Panc1 (cell line): Measurements from ENCODE around the gene CTNND2. TPM values are rescaled to one million over a fixed set of nuclear protein-coding genes. Genes with fewer than 3 reads are reported as not detected.

Experiments
- ATAC-seq: fragments of 200-7000 bp; cut with Tn5 transposase; 2 replicates; pipeline ENCODE4 v1.9.1; 2020; ENCODE audit warnings: mild to moderate bottlenecking, moderate library complexity
- BruUV-seq: library from RNA; stranded (reverse); fragments of 400-500 nt; replicated peaks from 2 replicates; lab custom pipeline; 2021; lab: Mats Ljungman, UMichigan
- CTCF ChIA-PET: fragments of 300-600 bp; sonication (Branson Sonifier 250); formaldehyde crosslinking; loops from one replicate; lab custom pipeline; 2022; ENCODE audit warnings: antibody characterized with exemption; lab: Charles Lee
- POLR2A ChIA-PET: fragments of 300-600 bp; sonication (Branson Sonifier 250); formaldehyde crosslinking; loops from one replicate; lab custom pipeline; 2022; ENCODE audit warnings: antibody characterized with exemption; lab: Charles Lee
- DNase-seq: peaks from one replicate; pipeline ENCODE4 v3.0.0-alpha.2; 2010; ENCODE audit warnings: low read depth, low spot score
- H3K27ac ChIP-seq: 2 replicates; pipeline ENCODE4 v1.5.1; 2011; ENCODE audit warnings: mild to moderate bottlenecking, low read length, inconsistent platforms
- H3K27me3 ChIP-seq: fragments of 200-500 bp; sonication (Bioruptor generic); 2 replicates; pipeline ENCODE4 v1.6.0; 2014; ENCODE audit warnings: low read length, inconsistent platforms; ENCODE audit not compliant: control insufficient read depth, insufficient read depth
- H3K36me3 ChIP-seq: fragments of 200-500 bp; sonication (Bioruptor generic); 2 replicates; pipeline ENCODE4 v1.5.1; 2014; ENCODE audit warnings: inconsistent platforms, mild to moderate bottlenecking, low read length, moderate library complexity; ENCODE audit not compliant: control insufficient read depth, insufficient read depth
- H3K4me1 ChIP-seq: 2 replicates; pipeline ENCODE4 v1.5.1; 2011; ENCODE audit warnings: inconsistent platforms, mild to moderate bottlenecking, low read length, moderate library complexity; ENCODE audit not compliant: control insufficient read depth, insufficient read depth
- H3K4me3 ChIP-seq, 2 experiments: 2 replicates each; pipeline ENCODE4 v1.5.1; 2011 to 2012; ENCODE audit warnings: low read depth in 2 of 2, low read length in 2 of 2, mild to moderate bottlenecking in 2 of 2, inconsistent platforms in 1 of 2, moderate library complexity in 1 of 2
- H3K9me3 ChIP-seq: fragments of 200-500 bp; sonication (Bioruptor generic); 2 replicates; pipeline ENCODE4 v1.5.1; 2014; ENCODE audit warnings: low read depth, mild to moderate bottlenecking, inconsistent platforms, low read length, moderate library complexity; ENCODE audit not compliant: control insufficient read depth, insufficient read depth
- POLR2AphosphoS5 ChIP-seq: IDR thresholded peaks from 2 replicates; pipeline ENCODE4 v1.6.1; 2012; ENCODE audit warnings: mild to moderate bottlenecking, low read depth, low read length, moderate library complexity
- SIN3A ChIP-seq: IDR thresholded peaks from 2 replicates; pipeline ENCODE4 v1.6.1; 2012; ENCODE audit warnings: low read depth, mild to moderate bottlenecking, low read length, moderate library complexity, borderline replicate concordance; ENCODE audit not compliant: insufficient read depth
- TCF7L2 ChIP-seq: IDR thresholded peaks from 2 replicates; pipeline ENCODE4 v1.6.1; 2011; ENCODE audit warnings: mild to moderate bottlenecking, low read depth, low read length, inconsistent platforms
- in situ Hi-C: cut with HindIII; loops from 2 replicates; pipeline ENCODE4 v1.10.0; 2016; ENCODE audit warnings: low sequenced_read_pairs, low pct_unique_long_range_greater_than_20kb
- intact Hi-C: fragments of 100-400 bp; cut with micrococcal nuclease; formaldehyde crosslinking; loops from one replicate; pipeline ENCODE4 v1.10.0; 2022; ENCODE audit not compliant: unreplicated experiment
- total RNA-seq: library from RNA; stranded (reverse); gene quantifications from one replicate; pipeline ENCODE4 v1.2.1, GENCODE V29; 2021; ENCODE audit not compliant: unreplicated experiment
- TF ChIP-seq, protein P1 (sequence below), 2 experiments: IDR thresholded peaks; 2 replicates each; pipeline ENCODE4 v1.6.1; 2011 to 2012; ENCODE audit warnings: low read depth in 2 of 2, control low read depth in 1 of 2, low read length in 1 of 2, mild to moderate bottlenecking in 1 of 2, moderate library complexity in 1 of 2; ENCODE audit not compliant: insufficient read depth in 1 of 2
- TF ChIP-seq, protein P2 (sequence below): fragments of 450-650 bp; IDR thresholded peaks from 2 replicates; pipeline ENCODE4 v1.5.1; 2017; ENCODE audit warnings: mild to moderate bottlenecking

Gene CTNND2
- total RNA-seq, 1 experiment from 2014 or later = 1.0 TPM

DNA sequence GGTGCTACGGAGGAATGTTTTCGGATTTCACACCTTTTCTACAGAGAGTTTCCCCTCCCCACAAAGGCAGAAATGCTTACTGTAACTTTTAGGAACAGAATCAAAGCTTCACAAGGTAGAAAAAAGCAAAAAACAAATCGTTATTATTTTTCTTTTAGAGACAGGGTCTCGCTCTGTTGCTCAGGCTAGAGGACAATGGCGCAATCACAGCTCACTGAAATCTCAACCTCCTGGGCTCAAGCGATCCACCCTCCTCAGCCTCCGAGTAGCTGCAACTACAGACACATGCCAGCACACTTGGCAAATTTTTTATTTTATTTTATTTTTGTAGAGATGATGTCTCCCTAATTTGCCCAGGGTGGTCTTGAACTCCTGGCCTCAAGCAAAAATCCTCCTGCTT, 394.5 kb downstream of the CTNND2 start:
- no peaks in the 10 kb centered on the region for H3K4me1 ChIP-seq
- POLR2A ChIA-PET = no interaction called here
- H3K27me3 ChIP-seq = no peaks in the 10 kb centered on the region
- no peak for DNase-seq
- CTCF ChIA-PET = no interaction called here
- H3K9me3 ChIP-seq = no peaks in the 10 kb centered on the region
- H3K4me3 ChIP-seq = no peak overlapping the region
- BruUV-seq = no TSS peak
- intact Hi-C loops (no loop called here), in situ Hi-C loops (no loop called here)
- H3K36me3 ChIP-seq = no peaks in the 10 kb centered on the region
- no peak overlapping the region for H3K27ac ChIP-seq
- no peak for ATAC-seq
- TF ChIP-seq POLR2AphosphoS5 (no peak), SIN3A (no peak), TCF7L2 (no peak)
- TF ChIP-seq, protein P1, sequence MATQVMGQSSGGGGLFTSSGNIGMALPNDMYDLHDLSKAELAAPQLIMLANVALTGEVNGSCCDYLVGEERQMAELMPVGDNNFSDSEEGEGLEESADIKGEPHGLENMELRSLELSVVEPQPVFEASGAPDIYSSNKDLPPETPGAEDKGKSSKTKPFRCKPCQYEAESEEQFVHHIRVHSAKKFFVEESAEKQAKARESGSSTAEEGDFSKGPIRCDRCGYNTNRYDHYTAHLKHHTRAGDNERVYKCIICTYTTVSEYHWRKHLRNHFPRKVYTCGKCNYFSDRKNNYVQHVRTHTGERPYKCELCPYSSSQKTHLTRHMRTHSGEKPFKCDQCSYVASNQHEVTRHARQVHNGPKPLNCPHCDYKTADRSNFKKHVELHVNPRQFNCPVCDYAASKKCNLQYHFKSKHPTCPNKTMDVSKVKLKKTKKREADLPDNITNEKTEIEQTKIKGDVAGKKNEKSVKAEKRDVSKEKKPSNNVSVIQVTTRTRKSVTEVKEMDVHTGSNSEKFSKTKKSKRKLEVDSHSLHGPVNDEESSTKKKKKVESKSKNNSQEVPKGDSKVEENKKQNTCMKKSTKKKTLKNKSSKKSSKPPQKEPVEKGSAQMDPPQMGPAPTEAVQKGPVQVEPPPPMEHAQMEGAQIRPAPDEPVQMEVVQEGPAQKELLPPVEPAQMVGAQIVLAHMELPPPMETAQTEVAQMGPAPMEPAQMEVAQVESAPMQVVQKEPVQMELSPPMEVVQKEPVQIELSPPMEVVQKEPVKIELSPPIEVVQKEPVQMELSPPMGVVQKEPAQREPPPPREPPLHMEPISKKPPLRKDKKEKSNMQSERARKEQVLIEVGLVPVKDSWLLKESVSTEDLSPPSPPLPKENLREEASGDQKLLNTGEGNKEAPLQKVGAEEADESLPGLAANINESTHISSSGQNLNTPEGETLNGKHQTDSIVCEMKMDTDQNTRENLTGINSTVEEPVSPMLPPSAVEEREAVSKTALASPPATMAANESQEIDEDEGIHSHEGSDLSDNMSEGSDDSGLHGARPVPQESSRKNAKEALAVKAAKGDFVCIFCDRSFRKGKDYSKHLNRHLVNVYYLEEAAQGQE (IDR thresholded peaks at IDR 0.05; ENCODE audit: insufficient read depth in 1 of 2, low read depth in 2 of 2, low read length in 1 of 2) = no peak
- TF ChIP-seq, protein P2, sequence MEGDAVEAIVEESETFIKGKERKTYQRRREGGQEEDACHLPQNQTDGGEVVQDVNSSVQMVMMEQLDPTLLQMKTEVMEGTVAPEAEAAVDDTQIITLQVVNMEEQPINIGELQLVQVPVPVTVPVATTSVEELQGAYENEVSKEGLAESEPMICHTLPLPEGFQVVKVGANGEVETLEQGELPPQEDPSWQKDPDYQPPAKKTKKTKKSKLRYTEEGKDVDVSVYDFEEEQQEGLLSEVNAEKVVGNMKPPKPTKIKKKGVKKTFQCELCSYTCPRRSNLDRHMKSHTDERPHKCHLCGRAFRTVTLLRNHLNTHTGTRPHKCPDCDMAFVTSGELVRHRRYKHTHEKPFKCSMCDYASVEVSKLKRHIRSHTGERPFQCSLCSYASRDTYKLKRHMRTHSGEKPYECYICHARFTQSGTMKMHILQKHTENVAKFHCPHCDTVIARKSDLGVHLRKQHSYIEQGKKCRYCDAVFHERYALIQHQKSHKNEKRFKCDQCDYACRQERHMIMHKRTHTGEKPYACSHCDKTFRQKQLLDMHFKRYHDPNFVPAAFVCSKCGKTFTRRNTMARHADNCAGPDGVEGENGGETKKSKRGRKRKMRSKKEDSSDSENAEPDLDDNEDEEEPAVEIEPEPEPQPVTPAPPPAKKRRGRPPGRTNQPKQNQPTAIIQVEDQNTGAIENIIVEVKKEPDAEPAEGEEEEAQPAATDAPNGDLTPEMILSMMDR = no peak

DNA sequence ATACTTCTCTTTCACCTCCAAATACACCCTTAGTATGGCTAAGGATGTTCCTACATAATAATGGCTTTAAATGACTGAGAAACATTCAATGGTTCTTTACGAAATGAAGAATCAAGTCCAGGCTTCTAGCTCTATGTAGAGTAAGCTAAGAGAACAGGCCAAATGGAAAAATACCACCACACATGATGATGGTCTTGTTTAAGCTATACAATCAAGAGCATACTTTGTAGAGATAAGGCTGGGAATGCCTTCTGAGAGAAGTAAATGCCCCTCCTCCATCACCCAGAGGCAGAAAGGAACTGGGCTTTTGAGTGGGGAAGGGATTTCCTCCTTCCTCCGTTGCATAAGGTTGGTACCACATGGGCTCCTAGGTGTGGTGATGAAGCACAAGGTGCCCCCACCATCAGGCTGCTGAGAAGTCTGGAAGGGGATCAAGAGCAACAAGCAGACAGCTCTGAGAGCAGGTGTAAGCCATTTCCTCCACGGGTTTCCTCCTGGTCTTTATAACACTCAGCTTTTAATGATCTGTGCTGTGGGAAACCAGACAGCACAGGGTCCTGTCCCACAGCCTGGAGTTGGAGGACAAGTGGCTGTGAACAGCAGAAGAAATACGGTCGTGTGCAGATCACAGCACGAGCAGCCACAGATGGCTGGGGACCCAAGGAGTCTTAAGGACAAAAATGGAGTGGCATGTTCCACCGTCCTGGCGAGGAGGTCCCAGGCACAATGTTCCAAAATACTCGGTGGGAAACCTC, 396.9 kb downstream of the CTNND2 start:
- no TSS peak for BruUV-seq
- intact Hi-C loops (no loop called here), in situ Hi-C loops (no loop called here)
- DNase-seq (no peak), ATAC-seq (no peak)
- POLR2A ChIA-PET = no interaction called here
- no peaks in the 10 kb centered on the region for H3K4me1 ChIP-seq
- H3K9me3 ChIP-seq = no peaks in the 10 kb centered on the region
- TF ChIP-seq, protein P2 = no peak
- TF ChIP-seq TCF7L2 (no peak), POLR2AphosphoS5 (no peak), SIN3A (no peak)
- TF ChIP-seq, protein P1 (IDR thresholded peaks at IDR 0.05; ENCODE audit: insufficient read depth in 1 of 2, low read depth in 2 of 2, low read length in 1 of 2) = no peak
- no peak overlapping the region for H3K27ac ChIP-seq
- no peak overlapping the region for H3K4me3 ChIP-seq
- CTCF ChIA-PET = no interaction called here
- no peaks in the 10 kb centered on the region for H3K27me3 ChIP-seq
- H3K36me3 ChIP-seq = no peaks in the 10 kb centered on the region
